ENCODE measurements around the gene SHPK.

Gene SHPK

DNA sequence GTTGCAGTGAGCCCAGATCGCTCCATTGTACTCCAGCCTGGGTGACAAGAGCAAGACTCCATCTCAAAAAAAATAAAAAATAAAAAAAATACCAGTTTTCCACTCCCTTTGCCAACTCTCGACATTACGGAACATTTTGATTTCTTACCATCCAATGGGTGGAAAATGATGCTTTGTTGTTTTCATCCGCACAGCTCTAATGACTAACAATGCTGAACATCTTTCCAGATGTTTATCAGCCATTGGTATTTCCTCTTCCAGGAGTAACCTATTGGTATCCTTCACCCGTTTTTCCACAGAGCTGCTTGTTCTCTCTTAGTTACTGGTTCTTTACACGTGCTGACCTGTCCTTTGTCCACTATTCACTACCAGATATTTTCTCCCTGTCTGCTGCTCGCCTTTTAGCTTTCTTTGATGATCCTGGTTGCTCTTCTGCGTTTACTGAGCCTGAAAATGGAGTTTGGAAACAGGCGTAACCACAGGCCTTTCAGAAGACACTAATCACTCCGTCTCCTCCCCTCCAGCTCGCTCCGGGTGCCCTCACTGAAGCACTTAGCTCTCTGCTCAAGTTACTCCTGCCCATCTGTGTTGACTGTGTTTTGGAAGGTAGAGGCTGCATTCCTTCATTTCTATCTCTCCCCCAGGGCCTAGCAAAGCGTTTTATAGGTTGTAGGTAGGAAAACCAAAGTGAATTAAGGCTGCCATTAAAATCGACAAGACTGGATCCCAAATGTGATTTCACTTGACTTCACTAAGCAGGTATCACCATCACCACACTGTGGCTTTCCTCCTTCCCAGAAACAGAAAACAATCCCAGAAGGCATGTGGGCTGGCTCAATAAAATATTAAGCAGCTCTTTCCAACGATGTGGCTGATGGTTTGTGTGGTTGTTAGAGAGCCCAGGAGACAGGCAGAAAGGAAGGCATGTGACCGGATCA is 8.9 kb downstream of the SHPK start:
- DNase-seq: no peak

DNA sequence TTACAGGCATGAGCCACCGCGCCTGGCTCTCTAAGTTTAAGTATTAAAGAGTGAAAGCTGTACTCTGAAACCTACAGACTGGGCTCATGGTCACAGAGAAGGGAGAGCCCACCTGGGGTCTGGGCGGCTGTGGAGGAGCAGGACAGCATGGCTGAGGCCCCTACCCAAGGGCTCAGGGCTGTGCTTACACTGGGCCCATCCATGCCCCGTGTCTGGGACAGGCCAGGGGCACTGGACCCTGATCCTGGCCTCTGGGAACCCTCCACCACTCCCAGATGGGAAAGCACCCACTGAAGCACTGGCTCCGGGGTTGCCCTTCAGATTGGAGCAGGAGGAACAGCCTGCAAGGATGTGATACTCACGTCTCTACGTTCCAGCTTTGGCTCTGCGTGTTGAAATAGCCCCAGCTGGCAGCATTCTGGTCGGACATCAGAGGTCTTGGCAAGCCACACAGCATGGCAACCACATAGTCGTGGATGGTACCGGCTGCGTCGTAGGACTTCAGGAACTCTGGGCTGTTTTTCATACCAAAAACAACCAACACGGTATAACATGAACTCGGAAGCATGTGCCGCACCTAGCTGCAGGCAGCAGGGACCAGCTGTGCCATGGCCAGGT is 13.0 kb downstream of the SHPK start:
- no peak for DNase-seq

DNA sequence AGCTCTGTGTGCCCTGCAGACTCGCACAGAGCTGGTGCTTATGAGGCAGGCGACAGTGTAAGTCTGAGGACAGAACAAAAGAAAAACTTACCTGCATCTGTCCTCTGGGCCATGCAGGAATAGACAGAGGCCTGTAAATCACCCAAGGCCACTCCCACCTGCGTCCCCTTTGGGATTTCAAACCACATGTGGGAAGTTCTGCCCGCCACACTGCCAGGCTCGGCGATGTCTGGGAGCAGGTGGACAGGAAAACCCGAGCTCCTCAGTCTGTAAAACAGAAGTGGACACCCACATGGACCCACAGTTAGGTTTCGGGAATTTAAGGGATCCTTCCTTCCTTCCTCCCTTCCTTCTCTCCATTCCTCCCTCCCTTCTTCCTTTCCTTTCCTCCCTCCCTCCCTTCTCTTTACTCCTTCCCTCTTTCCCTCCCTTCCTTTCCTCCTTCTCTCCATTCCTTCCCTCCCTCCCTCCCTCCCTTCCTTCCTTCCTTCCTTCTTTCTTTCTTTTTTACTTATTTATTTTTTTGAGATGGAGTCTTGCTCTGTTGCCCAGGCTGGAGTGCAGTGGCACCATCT is 14.8 kb downstream of the SHPK start:
- no peak for DNase-seq

DNA sequence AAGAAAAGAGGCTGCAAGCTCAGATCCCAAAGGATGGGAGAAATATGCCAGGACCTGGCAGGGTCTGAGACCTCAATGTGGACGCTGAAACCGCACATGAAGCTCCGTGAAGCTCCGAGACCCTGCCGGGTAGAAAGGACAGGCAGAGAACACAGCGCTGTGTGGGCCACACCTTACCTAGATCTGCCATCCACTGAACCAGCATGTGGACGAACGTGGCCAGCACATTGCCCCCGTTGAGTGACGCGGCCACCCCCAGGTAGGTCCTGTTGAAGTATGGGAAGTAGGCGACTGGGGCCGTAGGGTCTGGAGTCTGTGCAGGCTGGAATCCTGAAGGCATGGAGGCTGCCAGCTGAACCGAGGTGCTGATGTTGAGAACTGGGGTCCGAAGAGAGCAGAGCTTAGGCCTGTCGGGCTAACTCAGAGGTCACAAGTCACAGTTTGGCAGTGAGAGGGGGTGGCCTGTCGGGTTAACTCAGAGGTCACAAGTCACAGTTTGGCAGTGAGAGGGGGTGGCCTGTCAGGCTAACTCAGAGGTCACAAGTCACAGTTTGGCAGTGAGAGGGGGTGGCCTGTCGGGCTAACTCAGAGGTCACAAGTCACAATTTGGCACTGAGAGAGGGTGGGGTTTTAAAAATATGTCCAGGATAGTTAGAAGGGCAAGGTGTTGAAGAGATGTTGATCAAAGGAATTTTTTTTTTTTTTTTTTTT is 20.7 kb downstream of the SHPK start:
- DNase-seq: no peak

DNA sequence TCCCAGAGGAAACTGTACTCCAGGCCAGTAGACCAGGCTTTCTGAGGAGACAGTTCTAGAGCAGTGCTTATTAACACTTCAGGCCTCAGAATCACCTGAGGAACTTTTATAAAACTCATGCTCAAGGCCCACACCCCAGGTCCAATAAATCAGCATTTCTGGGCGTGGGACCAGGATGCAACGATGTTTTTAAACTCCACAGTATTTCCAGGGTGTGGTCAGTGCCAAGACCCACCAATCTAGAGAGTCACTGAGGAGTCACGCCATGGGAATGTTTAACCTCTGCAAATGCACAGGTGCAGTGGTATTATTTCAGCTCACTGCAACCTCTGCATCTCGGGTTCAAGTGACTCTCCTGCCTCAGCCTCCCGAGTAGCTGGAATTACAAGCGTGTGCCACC is 22.9 kb downstream of the SHPK start:
- DNase-seq: no peak

DNA sequence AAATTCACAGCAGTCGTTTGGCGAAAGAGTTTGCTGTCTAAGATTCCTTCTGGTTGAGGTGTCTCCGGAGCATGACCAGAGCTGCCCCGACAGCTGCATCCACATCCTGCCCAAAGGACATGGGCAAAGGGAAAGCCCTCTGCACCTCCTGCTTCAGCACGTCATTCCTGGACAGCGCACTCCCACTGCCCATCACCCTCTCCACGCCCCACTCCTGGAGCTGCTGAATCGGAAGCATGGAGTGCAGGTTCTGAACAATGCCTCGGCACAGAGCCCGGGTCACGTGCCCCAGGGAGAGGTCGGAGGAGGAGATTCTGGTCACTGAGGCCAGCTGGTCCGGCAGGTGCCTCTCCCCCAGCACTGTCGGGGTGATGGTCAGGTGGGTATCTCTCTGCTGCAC is 25.5 kb downstream of the SHPK start:
- no peak for DNase-seq

DNA sequence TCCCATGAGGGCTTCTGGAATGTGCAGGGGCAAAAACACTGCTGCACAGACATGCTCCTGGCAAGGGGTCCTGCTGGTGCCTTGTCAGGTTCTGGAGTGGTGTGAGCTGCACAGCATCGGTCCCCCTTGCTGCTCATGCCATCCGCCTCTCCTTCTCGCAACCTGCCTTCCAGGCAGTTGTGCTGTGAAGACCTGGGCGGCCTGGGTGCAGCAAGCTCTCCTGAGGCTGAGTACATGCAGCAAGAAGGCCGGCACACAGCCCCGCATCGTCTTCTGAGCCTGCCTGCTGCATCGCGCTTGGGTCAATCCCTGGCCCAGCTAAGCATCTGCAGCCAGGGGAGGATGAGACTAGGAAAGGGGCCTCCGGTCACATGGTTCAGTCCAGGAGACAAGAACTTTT is 26.4 kb downstream of the SHPK start:
- no peak for DNase-seq

DNA sequence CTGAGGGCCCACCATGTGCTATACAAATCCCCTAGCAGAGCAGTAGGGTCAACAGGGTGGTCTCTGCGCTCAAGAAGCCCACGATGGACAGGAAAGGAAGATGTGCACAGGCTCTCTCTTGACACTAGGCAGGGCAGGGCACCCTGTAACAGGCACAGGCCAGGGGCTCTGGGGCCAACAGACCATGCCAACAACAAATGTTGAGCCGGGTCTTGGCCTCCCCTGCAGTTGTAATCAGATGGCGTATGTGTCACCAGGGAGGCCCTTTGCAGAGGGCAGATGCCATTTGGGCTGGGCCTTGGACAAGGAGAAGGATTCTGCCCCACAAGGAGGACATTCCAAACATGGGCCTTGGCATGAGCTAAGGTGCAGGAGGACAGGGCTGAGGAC is 32.2 kb downstream of the SHPK start:
- DNase-seq: no peak

DNA sequence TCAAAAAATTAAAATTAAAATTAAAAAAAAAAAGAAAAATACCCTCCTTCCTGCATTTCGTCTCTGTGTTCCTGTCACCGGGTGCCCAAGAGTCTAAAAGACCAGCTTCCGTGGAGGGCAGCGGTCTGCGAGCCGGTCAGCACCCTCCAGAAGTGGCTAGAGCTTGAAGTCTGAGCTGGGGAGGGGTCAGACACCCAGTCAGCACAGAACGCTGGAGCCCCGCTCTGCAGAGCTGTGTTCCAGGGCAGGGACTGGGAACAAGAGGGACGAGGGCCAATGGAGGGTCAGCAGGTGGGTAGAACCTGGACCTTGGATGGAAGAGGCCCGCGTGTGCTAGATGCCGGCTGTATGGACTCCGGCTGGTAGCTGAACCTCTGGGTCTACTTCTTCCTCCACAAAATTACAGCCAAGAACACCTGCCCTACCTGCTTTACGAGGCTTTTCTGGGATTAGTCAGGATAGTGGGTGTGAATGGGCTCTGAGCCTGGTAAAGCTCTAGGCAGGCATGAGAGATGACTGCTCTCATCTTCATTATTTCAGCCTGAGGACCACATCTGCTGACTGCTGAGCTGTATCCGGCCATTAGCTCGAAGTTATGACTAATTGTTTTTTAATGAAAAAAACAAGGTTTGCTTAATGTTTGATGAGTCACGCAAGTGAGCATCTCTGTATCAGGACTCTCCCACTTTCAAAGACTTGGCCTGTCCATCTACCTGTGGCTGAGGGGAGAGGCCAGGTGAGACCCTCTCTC is 32.8 kb downstream of the SHPK start:
- DNase-seq: no peak

DNA sequence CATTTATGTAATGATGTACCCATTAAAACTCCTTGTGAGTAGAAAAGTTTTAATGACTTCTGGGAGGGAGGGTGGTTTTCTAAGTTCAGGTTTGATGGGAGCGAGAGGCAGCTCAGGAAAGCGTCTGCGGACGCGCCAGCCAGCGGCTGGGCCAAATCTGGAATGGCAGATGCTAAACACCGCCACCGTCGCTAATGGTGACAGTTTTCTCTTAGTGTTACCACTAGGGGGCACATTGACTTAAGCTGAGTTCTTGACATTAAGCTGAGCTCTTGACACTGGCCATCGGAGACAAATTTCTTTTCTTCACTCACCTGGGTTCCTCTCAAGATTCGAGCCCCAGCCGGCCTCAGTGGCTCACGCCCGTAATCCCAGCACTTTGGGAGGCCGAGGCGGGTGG is 33.6 kb downstream of the SHPK start:
- DNase-seq: no peak

DNA sequence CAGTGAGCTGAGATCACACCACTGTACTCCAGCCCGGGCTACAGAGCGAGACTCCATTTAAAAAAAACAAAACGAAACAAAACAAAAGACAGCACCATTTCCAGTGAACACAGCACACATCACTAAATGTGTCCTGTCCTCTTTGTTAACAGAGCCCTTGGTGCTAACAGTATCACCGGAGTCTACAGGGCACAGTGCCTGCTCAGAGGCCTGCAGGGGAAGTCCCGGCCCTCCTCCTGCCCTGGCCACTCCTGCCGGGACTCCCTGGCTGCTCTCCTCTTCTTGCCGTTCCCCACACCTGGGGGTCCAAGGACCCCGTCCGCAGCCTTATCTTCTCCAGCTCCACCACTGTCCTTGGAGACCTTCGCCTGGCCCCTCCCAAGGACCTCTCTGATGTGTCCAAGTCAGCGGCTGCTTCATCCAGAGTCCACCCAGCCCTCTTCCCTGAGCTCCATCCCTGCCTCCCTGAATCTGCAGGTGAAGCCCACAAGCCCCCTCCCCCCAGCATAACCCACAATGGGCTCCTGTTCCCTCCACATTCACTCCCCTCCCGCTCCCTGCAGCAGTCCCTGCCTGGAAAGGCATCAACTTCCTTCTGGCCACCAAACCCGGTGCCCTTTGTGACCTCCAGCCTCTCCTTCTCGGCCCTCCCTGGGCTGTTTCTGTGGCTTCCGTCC is 35.4 kb downstream of the SHPK start:
- no peak for DNase-seq

DNA sequence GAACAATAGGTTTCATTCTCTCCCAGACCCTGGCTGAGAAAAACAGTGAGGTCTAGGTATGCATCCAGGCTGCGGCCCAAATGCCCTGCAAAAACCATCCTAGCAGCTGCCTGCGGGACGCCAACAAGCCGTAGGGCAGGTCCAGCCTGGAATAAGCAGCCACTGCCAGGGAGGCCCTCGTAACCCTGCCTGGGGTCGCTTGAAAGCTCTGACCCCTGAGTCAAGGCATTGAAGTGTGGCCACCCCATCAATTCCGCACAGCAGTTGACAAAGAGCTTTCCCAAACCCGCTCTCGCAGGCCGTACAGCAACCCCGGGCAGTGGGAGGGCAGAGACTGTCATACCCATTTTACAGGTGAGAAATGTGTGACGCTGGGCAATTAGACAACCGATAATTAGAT is 38.0 kb downstream of the SHPK start:
- DNase-seq: no peak

DNA sequence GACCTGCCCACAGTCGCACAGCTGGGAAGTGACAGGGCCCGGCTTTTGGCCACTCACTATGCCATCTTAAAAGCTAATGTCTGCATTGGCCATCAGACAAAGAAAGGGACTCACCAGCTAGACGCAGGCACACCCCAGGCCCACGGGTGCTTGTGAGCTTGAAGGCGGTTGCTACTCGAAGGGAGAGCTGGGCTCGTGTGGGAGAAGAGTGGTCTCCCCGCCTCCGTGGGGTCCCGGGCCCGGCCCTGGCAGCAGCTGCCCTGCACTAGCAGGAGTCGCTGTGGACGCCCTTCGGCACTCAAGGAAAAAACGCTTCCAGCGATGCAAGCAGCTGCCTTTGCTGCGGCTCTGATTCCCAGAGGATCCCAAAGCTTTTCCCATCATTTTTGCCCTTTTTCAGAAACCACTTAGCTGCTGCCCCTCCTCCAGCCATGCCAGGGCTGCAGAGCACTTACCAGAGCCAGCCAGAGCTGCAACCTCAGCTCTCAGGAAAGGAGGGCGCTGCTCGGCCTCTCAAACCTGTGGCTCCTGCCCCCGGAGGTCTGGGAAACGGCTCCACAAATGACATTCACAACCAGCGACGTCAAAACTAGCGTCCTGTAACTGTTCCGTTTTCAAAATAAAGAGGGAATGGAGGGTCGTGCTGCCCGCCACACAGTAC is 39.1 kb downstream of the SHPK start:
- DNase-seq: no peak

DNA sequence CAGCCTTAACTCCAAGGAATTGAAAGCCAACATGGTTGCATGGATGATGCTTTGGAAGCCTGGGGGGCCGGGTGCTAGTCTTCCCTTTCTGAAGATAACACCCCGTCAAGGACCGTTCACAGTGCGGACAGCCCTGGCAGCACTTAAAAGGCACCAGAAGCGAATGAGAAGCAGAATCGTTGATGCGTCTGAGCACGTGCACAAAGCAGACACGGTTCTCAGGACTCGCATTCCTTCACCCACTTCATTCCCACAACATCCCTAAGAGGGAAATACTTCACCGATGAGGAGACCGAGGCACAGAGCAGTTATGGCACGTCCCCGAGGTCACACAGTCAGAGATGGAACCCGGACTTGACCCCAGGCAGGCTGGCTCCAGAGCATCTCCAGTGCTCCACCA is 41.1 kb downstream of the SHPK start:
- no peak for DNase-seq

DNA sequence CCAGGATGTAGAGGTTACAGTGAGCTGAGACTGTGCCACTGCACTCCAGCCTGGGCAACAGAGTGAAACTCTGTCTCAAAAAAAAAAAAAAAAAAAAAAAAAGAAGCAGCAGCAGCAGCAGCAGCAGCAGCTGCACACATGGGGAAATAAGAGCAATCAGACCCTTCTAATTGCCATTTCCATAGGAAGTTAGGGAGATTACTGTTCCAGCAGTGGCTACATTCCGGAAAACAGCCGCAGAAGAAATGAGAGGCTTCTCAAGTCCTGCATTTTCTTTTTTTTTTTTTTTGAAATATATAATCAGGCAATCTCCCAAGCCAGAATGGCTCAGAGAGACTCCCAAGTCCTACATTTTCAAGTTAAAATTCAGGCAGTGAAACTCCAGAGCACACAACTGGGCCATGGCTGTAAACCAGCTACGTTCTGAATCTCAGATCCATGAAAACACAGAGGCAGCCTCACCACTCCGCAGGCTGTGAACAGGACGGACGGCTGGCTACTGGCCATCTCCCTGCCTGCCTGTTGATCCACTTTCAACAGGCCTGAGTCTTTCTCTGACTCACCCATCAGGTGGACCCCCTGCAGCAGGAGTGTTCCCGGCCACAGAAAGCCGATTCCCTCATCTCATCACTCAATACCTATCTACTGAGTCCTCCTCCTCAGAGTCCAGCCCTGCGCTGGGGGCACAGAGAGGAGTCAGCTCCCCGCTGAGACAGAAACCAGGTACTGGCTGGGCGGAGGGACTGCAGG is 41.8 kb downstream of the SHPK start:
- DNase-seq: no peak

DNA sequence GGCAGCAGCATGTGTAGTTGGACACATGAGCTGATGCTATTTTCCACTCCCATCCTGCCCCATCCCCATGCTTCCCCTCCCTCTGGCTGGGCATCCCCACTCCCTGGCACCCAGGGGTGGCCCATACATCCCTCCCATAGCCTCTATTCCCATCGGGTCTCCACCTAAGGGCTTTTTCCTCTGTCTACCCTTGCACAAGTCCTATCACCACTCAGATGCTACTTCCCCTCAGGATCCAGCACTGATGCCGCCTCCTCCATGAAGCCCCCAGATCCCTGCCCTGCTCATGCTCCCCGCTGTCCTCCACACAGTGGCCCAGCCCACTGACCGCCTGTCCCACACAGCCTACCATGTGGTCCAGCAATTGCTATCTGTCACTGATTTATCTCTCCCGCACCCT is 42.7 kb downstream of the SHPK start:
- DNase-seq: no peak

DNA sequence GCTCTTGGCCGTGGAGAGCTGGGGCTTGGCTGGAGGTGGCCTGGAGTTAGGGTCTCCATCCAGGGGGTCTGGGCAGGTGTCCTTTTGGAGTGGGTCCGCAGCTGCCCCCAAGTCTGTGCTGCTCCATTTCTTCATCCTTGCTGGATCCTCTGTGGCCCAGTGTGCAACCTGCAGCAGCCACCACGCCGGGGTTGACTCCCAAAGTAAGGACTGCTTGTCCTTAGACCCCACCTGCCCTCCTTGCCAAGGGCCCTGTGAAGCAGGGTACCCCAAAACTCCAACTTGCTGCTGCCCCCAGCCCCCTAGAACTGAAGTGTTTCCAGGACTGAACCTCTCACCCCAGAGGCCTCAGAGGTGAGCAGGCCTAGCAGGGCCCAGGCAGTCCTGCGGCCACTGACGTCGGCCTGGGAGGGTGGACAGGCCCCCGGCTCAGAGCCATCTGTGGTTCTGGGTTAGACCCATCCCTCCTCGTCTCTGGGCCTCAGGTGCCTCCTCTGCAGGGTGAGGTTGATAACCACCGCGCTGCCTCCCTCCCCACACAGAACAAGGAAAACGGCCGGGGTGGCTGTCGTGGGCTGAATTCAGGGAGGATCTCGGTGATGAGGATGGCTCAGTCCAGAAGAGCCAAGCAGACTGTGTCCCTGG is 43.7 kb downstream of the SHPK start:
- DNase-seq: no peak

DNA sequence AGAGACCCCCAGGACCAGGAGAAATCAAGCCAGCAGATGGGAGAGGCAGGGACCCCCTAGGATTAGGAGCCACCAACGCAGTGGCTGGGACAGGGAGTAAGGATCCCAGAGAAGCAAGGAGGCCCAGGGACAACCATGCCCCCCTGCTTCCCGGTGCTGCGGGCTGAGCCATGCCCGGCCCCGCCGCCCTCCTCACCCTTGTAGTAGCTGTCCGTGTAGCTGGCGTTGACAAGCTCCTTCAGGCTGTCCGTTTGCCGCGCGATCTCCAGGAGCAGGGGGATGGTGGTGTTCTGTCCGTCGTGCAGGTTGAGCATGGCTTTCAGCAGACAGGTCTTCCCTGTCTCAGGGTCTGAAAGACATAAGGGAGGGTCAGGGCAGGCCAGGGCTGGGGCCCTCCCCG is 45.3 kb downstream of the SHPK start:
- no peak for DNase-seq

DNA sequence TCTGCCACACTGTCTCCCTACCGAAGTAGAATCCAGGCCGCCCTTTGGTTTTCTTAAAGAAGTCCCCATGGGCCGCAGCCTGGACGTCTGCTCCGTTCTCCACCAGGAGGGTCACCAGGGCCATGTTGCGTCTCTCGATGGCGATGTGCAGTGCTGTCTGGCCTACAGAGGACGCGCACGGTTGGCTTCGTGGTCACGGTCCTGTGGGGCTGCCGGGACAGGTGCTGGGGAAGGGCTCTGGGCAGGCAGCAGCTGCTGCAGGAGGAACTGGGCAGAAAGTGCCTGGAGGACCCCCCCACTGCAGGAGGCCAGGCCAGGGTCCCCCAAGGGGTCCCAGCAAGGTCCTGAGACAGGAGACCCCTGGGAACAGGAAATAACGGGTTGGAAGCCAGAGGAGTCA is 45.8 kb downstream of the SHPK start:
- no peak for DNase-seq

DNA sequence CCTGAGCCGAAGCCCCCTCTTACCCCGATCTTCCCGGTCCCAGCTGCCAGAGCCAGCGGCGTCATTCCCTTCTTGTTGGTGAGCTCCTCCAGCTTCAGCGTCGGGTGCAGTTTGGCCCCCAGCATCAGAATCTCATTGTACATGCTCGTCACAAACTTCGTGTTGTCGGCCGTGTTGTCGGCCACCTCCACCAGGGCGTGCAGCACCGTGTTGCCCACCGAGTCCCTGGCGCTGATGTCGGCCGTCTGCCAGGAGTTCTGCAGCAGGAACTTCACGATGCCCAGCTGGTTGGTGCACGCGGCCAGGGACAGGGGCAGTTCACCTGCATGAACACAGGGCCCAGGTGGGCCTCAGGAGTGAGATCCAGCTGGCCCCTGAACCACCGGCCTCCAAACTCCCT is 46.3 kb downstream of the SHPK start:
- no peak for DNase-seq

All from GF-D8 (cell line).